Activated CD4-positive, alpha-beta memory T cell treated with anti-CD3 and anti-CD28 coated beads for 36 hours (primary cell): ENCODE measurements around the gene CIB4. TPM values are rescaled to one million over a fixed set of nuclear protein-coding genes. Genes with fewer than 3 reads are reported as not detected.
"Not testable (repeated sequence)": the region's sequence is repeated elsewhere in the genome, so short reads cannot be mapped to it uniquely, and the experiment has no call there.

Source experiments
- CTCF ChIA-PET: fragments of 350-600 bp; sonication (Branson Sonifier 250); formaldehyde crosslinking; loops from one replicate; lab custom pipeline; 2021; ENCODE audit warnings: antibody characterized with exemption, inconsistent platforms; lab: Charles Lee
- POLR2A ChIA-PET: fragments of 350-600 bp; sonication (Branson Sonifier 250); formaldehyde crosslinking; loops from one replicate; lab custom pipeline; 2021; ENCODE audit warnings: antibody characterized with exemption; lab: Charles Lee
- DNase-seq: peaks from one replicate; pipeline ENCODE4 v3.0.0-alpha.2; 2020
- H3K27ac Mint-ChIP-seq: one replicate; pipeline ENCODE4 v1.8.0; 2021; ENCODE audit warnings: mixed read lengths
- H3K27me3 Mint-ChIP-seq: one replicate; pipeline ENCODE4 v1.8.0; 2021; ENCODE audit warnings: mixed read lengths
- H3K36me3 Mint-ChIP-seq: one replicate; pipeline ENCODE4 v1.8.0; 2021; ENCODE audit warnings: mixed read lengths
- H3K4me1 Mint-ChIP-seq: one replicate; pipeline ENCODE4 v1.8.0; 2021; ENCODE audit warnings: low read depth, mixed read lengths
- H3K4me3 Mint-ChIP-seq: one replicate; pipeline ENCODE4 v1.8.0; 2021; ENCODE audit warnings: mild to moderate bottlenecking, mixed read lengths
- H3K9me3 Mint-ChIP-seq: one replicate; pipeline ENCODE4 v1.8.0; 2021; ENCODE audit warnings: mixed read lengths
- intact Hi-C: fragments of 100-400 bp; cut with micrococcal nuclease; formaldehyde crosslinking; loops from one replicate; pipeline ENCODE4 v1.15.1; 2023
- total RNA-seq, 2 experiments: library from RNA; stranded (reverse); gene quantifications; one replicate each; pipeline ENCODE4 v1.2.3, GENCODE V29; 2021

CIB4 gene
- total RNA-seq, 2 experiments from 2014 or later: not detected

DNA sequence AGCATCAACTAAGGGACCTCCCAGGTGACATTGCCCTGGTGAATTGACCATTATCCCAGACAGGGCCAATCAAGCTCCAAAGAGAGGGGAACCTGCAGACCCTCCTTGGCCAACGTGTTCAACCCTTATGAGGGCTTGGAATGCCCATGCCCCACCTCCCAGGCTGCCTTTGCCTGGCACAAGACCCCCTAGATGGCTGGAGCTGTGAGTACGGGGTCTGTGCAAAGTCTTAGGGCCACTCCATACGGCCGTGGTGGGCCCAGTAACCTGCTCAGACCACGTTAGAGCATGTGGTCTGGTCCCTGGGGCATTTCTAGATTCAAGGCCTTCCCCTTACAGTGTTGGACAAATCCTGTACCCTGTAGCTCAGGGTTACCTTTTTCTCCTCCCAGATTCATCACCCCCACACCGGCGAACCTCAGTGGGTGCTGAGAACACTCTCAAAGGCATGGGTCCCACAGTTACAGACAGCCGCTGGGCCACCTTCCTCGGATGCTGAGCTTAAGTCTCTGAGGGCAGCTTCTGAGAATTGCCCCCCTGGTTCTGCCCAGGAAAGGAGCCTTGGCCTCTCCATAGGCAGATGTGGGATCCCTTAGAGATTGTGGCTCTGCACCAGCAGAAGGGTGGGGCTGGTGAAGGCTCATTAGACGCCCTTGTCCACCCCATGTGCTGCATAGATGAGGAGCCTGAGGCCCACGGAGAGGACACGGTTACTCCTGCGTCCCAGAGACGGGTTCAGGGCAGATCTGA lies 33.0 kb upstream of the CIB4 start:
- Mint-ChIP-seq H3K27ac (no peak overlapping the region), H3K36me3 (no peaks in the 10 kb centered on the region), H3K4me3 (no peak overlapping the region), H3K4me1 (no peaks in the 10 kb centered on the region), H3K9me3 (peaks cover 6% of the 10 kb centered on the region), H3K27me3 (peaks cover 38% of the 10 kb centered on the region)
- intact Hi-C loops: no loop called here
- POLR2A ChIA-PET: no interaction called here
- CTCF ChIA-PET: no interaction called here
- DNase-seq: no peak

DNA sequence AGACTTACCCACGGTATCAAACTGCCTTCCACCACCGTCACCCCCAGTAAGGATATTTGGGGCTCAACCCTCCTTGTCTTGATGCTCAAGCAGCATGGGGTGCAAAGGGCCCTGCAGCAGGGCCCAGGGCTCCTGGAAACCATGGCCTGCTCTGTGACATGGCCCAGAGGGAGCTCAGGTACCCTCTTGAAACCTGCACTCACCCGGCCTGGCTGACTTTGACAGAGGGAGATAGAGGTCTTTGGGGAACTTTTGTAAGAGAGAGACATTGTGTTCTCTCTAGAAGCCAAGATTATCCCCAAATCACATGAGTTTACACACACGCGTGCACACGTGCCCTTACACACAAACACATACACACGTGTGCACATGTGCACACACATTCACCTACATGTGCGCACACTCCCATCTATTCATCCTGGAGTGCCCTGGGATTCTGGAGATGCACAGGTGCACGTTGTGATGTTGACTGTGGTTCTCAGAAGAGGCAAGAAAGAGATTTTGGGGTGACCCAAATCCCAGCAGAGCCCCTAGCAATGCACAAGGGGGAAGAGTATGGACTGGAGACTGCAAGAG lies 31.7 kb upstream of the CIB4 start:
- Mint-ChIP-seq H3K36me3 (no peaks in the 10 kb centered on the region), H3K27ac (no peak overlapping the region), H3K4me3 (no peak overlapping the region), H3K27me3 (peaks cover 44% of the 10 kb centered on the region), H3K4me1 (no peaks in the 10 kb centered on the region), H3K9me3 (peaks cover 6% of the 10 kb centered on the region)
- DNase-seq: no peak
- intact Hi-C loops: no loop called here
- POLR2A ChIA-PET: no interaction called here
- CTCF ChIA-PET: no interaction called here

DNA sequence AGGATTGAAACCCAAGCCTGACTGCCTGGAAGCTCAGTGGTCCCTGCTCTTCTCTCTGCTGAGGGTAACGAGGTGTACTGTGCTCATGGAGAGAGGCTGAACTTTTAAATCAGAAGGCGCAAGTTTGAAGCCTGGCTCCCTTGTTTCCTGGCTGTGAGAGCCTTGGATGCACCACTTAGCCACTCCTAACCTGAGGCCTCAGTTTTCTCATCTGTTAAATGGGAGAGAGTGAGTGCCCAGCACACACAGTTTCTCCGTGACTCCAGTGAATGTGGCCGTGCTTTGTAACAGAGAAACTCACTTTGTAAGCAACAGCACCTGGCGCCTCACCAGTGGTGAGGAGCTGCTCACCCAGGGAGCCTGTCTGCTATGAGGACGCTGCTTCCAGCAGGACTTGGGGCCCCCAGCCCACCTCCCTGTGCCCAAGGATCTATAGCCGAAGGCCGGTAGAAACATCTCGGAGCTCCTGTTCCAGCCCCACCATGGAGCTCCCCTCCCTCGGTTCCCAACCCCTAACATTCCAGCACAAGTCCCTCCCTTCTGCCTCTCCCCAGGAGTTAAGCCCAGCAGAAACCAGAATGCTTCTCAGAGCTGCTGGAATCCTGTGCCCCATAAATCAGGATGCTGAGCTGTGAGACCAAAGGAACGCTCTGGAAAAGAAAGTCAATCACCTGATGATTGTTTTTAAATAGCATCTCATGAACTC lies 31.1 kb upstream of the CIB4 start:
- H3K4me1 Mint-ChIP-seq: no peaks in the 10 kb centered on the region
- ChIA-PET POLR2A (no interaction called here), CTCF (no interaction called here)
- intact Hi-C loops: no loop called here
- no peak overlapping the region for H3K27ac Mint-ChIP-seq
- H3K9me3 Mint-ChIP-seq: peaks cover 2% of the 10 kb centered on the region
- DNase-seq: no peak
- peaks cover 39% of the 10 kb centered on the region for H3K27me3 Mint-ChIP-seq
- no peak overlapping the region for H3K4me3 Mint-ChIP-seq
- no peaks in the 10 kb centered on the region for H3K36me3 Mint-ChIP-seq

DNA sequence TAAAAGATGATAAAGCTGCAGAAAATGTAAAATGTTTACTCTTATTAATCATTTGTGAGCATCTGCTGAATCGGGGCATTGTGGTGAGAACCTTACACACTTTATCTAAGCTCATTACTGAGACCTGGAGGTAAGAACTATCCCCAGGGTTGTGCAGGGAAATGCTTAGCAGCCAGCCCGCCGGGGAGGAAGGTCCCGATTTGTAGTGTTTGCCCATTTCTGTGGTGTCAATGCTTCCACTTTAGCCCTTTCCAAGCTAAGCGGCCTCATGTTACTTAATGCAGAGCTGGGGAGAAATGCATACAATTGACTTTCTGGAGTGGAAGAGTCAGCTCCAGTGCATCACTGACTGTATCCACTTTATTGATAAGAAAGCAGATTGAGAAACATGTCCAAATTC lies 30.5 kb upstream of the CIB4 start:
- Mint-ChIP-seq H3K27ac (no peak overlapping the region), H3K9me3 (no peaks in the 10 kb centered on the region), H3K4me3 (no peak overlapping the region), H3K4me1 (no peaks in the 10 kb centered on the region), H3K36me3 (no peaks in the 10 kb centered on the region), H3K27me3 (peaks cover 42% of the 10 kb centered on the region)
- POLR2A ChIA-PET: no interaction called here
- DNase-seq: no peak
- CTCF ChIA-PET: no interaction called here
- intact Hi-C loops: no loop called here

DNA sequence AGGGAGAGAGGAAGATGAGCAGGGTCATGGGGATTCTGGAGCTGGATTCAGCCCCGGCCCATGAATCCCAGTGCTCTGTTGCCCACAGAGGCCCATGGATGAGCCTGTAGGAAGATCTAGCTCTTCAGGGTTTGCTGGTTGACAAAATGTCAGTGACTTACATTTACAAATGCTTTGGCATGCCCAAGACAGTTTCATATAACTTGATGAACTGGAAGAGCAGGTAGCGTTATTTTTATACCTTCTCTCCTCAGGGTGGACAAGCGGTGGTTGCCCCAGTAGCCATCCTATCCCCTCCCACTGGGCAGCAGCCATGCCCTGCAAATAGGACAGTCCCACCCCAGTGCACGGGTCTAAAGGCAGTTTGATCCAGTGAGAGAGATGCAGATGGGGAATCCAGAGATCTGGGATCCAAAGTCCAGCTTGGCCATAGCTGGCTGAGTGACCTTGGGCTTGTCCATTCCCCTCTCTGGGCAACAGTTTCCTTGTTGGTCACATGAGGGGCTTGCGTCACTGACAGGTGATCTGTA lies 29.8 kb upstream of the CIB4 start:
- H3K27me3 Mint-ChIP-seq: peaks cover 44% of the 10 kb centered on the region
- no peak overlapping the region for H3K4me3 Mint-ChIP-seq
- ChIA-PET CTCF (no interaction called here), POLR2A (no interaction called here)
- no peaks in the 10 kb centered on the region for H3K4me1 Mint-ChIP-seq
- DNase-seq: no peak
- H3K27ac Mint-ChIP-seq: no peak overlapping the region
- H3K36me3 Mint-ChIP-seq: no peaks in the 10 kb centered on the region
- no peaks in the 10 kb centered on the region for H3K9me3 Mint-ChIP-seq
- intact Hi-C loops: no loop called here

DNA sequence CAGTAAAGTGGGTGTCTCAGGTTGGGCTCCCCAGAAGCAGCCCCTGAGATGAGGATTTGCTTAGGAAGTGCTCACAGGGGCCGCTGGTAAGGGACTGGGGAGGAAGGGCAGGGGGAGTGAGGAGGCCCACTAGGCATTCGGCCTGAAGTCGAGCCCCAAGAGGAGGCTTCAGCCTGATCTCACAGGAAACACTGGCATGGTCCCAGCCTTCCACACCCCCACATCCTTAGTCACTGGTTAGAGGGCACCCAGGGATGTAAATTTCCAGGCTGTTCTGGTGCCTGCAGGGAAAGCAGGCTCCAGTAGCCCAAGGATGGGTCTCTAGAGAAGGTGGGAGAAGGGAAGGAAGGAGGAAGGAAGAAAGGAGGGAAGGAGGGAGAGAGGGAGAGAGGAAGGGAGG lies 29.0 kb upstream of the CIB4 start:
- H3K27me3 Mint-ChIP-seq: peaks cover 48% of the 10 kb centered on the region
- DNase-seq: no peak
- H3K27ac Mint-ChIP-seq: no peak overlapping the region
- no peaks in the 10 kb centered on the region for H3K36me3 Mint-ChIP-seq
- intact Hi-C loops: no loop called here
- H3K9me3 Mint-ChIP-seq: no peaks in the 10 kb centered on the region
- CTCF ChIA-PET: no interaction called here
- POLR2A ChIA-PET: no interaction called here
- no peak overlapping the region for H3K4me3 Mint-ChIP-seq
- no peaks in the 10 kb centered on the region for H3K4me1 Mint-ChIP-seq

DNA sequence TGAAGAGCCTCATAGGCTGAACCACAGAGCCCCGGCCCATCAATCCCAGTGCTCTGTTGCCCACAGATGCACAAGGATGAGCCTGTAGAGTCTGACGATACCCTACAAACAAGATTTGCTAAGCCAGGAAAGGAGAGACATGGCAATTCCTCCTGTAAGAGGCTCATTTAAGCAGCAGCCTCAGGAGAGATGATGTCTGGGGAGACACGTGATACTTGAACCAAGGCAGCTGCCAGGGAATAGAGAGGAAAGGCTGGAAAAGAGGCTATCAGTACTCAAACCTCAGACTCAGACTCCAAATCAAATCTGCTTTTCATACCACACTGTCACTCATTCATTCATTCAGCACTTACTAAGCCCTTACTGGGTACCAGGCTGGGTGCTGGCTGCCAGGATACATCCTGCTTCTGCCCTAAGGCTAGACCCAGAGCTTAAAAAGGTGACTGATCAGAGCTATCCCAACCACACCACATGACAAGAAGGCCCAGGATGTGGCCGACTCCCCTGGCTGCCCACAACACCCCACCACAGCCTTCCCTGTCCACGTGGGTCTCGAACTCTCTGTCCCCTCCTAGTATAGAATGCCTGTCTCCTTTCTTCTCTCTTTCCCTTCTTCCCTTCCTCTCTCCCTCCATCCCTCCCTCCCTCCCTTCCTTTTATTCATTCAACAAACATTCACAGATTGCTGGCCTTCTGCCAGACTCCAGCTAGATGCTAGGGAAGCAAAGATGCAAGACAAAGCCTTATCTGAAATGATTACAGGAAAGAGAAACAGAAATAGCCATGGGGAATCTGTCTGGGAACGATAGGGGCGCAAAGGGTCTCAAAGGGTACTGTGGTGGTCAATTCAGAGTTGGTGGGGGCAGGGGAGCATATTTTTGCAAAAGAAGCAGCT lies 27.9 kb upstream of the CIB4 start:
- H3K27me3 Mint-ChIP-seq: peaks cover 52% of the 10 kb centered on the region
- POLR2A ChIA-PET: no interaction called here
- H3K4me1 Mint-ChIP-seq: no peaks in the 10 kb centered on the region
- no peaks in the 10 kb centered on the region for H3K9me3 Mint-ChIP-seq
- H3K4me3 Mint-ChIP-seq: no peak overlapping the region
- no peaks in the 10 kb centered on the region for H3K36me3 Mint-ChIP-seq
- CTCF ChIA-PET: no interaction called here
- intact Hi-C loops: no loop called here
- no peak overlapping the region for H3K27ac Mint-ChIP-seq
- DNase-seq: no peak

DNA sequence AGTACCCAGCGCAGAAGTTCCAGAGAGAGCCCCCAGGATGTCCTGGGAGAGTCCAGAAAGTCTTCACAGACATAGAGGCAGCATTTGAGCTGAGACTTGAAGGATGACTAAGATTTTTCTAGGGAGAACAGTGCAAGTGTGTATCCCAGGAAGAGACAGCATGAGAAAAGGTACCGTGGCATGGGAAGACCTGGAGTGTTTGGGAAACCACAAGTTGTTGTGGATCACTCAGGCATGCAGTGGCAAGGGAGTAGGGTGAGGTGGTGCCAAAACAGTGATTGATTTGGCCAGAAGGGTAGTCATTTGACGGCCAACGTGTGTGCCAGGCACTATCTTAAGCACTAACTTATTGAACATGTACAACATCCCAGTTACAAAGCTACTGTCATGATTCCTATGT lies 26.9 kb upstream of the CIB4 start:
- H3K9me3 Mint-ChIP-seq: no peaks in the 10 kb centered on the region
- CTCF ChIA-PET: no interaction called here
- POLR2A ChIA-PET: no interaction called here
- H3K4me3 Mint-ChIP-seq: no peak overlapping the region
- no peak for DNase-seq
- no peaks in the 10 kb centered on the region for H3K36me3 Mint-ChIP-seq
- no peaks in the 10 kb centered on the region for H3K4me1 Mint-ChIP-seq
- intact Hi-C loops: no loop called here
- no peak overlapping the region for H3K27ac Mint-ChIP-seq
- peaks cover 50% of the 10 kb centered on the region for H3K27me3 Mint-ChIP-seq

DNA sequence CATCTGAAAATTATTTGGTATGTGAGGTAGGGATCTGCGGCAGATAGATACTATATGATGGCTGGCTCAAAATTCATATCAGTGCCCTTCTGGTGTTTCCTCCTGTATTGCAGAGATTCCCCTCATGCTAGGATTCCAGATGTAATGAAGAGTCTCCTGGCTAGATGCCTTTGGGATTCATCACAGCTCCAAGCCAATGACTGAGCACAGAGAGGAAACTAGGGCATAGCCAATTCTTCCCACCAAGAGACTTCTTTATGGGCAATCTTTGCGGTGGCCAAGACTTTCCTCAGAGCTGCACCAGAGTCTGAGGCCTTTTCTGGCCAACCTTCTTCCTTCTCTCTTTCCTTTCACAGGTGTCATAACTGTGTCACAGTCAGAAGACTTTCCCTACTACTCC lies 25.5 kb upstream of the CIB4 start:
- H3K9me3 Mint-ChIP-seq: no peaks in the 10 kb centered on the region
- ChIA-PET CTCF (interaction anchor here (0.7 kb wide), 1 partner anchor 81 kb away, joined by 3 read pairs; no protein-coding TSS in a partner anchor), POLR2A (no interaction called here)
- intact Hi-C loops: no loop called here
- H3K4me1 Mint-ChIP-seq: no peaks in the 10 kb centered on the region
- H3K27ac Mint-ChIP-seq: no peak overlapping the region
- no peak for DNase-seq
- H3K27me3 Mint-ChIP-seq: peaks cover 42% of the 10 kb centered on the region
- no peaks in the 10 kb centered on the region for H3K36me3 Mint-ChIP-seq
- H3K4me3 Mint-ChIP-seq: no peak overlapping the region

DNA sequence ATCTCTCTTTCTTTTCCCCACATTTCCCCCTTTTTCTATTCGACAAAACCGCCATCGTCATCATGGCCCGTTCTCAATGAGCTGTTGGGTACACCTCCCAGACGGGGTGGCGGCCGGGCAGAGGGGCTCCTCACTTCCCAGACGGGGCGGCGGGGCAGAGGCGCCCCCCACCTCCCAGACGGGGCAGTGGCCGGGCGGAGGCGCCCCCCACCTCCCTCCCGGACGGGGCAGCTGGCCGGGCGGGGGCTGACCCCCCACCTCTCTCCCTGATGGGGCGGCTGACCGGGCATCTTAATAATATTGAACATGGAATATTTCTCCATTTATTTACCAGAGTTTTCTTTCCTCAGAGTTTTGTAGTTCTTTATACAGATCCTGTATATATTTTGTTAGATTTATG lies 24.1 kb upstream of the CIB4 start:
- CTCF ChIA-PET, H3K36me3 Mint-ChIP-seq: not testable (repeated sequence)

DNA sequence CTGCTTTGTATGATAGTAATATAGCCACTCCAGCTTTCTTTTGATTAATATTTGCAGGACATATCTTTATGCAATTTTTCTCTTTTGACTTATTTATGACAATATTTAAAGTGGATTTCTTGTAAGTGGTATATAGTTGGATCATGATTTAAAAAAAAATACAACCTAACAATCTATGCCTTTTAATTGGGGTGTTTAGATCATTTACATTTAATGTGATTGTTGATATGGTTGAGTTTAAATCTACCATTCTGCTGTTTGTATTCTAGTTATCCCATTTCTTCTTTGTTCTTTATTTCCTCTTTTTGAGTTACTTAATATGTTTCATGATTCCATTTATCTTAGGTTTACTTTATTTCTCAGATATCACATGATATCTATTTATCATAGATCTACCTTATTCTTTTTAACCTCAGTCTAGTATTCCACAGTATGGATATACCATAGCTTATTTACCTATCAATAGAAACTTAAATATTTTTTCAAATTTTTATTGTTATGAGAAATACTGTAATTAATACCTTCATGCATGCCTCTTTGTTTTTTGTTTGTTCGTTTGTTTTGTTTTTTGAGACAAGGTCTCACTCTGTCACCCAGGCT lies 19.3 kb upstream of the CIB4 start:
- POLR2A ChIA-PET: interaction anchor here (1.0 kb wide), 1 partner anchor 10 kb away, joined by 3 read pairs; no protein-coding TSS in a partner anchor
- Mint-ChIP-seq H3K4me1 (no peaks in the 10 kb centered on the region), H3K36me3 (no peaks in the 10 kb centered on the region), H3K4me3 (no peak overlapping the region), H3K27me3 (peaks cover 10% of the 10 kb centered on the region), H3K27ac (no peak overlapping the region), H3K9me3 (peaks cover 20% of the 10 kb centered on the region)
- CTCF ChIA-PET: no interaction called here
- no peak for DNase-seq
- intact Hi-C loops: no loop called here

More for the DNA sequence above, 24.1 kb upstream of the CIB4 start:
- H3K4me3 Mint-ChIP-seq, POLR2A ChIA-PET, H3K4me1 Mint-ChIP-seq, intact Hi-C loops, H3K27ac Mint-ChIP-seq, DNase-seq: not testable (repeated sequence)
- Mint-ChIP-seq H3K9me3 (peaks cover 11% of the 10 kb centered on the region), H3K27me3 (peaks cover 32% of the 10 kb centered on the region)
